GM18951 (cell line): ENCODE measurements around the gene FHIT.

Experiments
- POLR2A ChIP-seq: IDR thresholded peaks from 4 replicates; pipeline ENCODE4 v1.6.1; 2011; ENCODE audit warnings: mild to moderate bottlenecking; ENCODE audit not compliant: insufficient read length, insufficient read depth; ENCODE audit errors: extremely low read depth
- in situ Hi-C: fragments of 300-500 bp; cut with MboI; formaldehyde crosslinking; loops from one replicate; pipeline ENCODE4 v1.12.0; 2022; ENCODE audit warnings: low sequenced_read_pairs, mixed read lengths, inconsistent platforms; ENCODE audit not compliant: unreplicated experiment

Gene FHIT

GRCh38 chr3:60053526-60054265 is 1197.6 kb downstream of the FHIT start:
- in situ Hi-C loops = no loop called here
- no peak for TF ChIP-seq POLR2A

DNA sequence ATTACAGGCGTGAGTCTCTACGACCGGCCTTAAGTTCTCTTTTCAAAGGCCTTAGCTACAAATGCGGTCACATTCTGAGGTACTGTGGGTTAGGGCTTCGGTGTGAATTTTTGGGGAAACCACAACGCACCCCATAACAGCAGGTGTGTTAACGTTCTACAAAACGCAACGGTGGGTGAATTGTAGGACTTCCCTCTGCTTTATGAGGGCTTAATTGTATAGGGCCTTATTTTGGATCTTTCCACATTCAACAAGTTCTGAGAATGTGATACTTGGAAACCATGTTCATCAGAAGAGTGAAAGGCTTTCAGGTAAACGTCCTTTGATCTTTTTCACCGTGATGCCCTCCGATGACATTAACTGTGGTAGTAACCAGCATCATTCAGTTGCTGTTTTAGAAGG is 1202.8 kb downstream of the FHIT start:
- no peak for TF ChIP-seq POLR2A
- in situ Hi-C loops = no loop called here

- no peak for TF ChIP-seq POLR2A
- in situ Hi-C loops = no loop called here
Observed at GRCh38 chr3:60047426-60048200, 1203.6 kb downstream of the FHIT start.

- in situ Hi-C loops = no loop called here
- no peak for TF ChIP-seq POLR2A
Observed at GRCh38 chr3:60046210-60046609, 1205.0 kb downstream of the FHIT start.

DNA sequence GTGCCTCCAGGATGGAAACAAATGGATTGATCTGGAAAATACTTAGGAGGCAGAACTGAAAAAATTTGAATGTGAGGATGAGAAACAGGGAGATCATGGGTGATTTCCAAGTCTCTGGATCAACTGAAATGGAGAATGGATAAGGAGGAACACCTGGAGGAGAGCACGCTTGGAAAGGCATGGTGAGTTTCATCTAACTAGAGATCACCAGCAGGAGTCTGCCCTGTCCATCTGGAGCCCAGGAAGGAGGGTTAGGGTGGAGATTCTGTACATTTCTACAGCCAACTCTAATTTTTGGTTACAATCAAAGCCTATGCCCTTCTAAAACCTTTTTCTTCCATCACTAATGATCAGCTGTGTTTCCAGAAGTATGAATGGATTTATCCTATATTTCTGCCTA is 1205.6 kb downstream of the FHIT start:
- no peak for TF ChIP-seq POLR2A
- in situ Hi-C loops = no loop called here

DNA sequence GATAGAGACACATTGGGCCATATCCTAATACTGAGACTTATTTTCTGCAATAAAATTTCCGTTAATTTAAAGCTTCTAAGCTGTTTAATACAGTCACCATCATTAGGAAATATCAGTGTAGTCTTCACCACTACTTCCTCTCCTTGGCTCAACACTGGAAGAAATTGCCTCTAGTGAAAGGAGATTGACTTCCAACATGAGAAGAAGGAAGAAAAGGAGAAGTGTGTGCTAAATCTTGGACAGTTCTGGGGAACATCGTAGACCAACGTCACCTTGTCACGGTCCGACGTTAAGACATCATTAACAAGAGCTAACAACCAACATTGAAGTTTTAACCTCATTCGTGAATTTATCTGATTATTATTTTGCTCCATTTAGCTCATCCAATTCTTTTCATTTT is 1214.4 kb downstream of the FHIT start:
- in situ Hi-C loops = no loop called here
- TF ChIP-seq POLR2A = no peak

GRCh38 chr3:60033901-60034453 is 1217.3 kb downstream of the FHIT start:
- no peak for TF ChIP-seq POLR2A
- in situ Hi-C loops = no loop called here

DNA sequence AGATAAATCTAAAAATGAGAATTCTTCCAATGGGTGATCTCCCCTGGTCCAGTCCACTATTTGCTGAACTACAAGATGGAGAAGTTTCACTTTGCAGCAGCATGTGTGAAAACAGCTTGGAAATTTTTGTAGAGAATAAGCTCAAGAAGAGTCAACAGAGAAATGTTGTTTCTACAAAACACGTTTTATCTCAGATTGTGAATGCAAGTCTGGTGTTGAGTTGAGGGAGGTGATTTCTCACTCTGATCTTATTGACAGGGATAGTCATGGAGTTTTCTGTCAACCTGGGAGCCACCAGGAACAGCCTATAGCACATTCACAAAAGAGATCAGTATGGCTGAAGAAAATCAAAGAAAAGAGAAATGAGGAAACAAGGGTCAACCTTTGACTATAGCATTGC is 1220.3 kb downstream of the FHIT start:
- TF ChIP-seq POLR2A = no peak
- in situ Hi-C loops = no loop called here

DNA sequence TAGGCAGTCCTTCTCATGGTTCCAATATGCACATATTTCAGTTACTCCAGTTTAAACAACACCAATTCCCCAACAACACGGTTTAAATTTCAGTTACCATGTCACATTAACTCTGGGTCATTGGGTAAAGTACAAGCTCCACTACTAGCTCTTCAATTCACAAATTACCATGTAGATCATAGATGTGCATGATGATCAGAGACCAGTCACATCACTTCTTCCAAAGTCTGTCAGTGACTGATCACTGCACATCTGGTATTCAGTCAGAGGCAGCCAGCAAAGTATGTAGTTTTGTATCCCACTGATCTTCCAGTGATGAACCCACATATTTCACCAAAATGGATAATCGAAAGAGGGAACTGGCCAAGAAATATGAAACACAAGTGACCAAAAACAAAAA is 1223.0 kb downstream of the FHIT start:
- in situ Hi-C loops = no loop called here
- no peak for TF ChIP-seq POLR2A

GRCh38 chr3:60027335-60027734 is 1223.9 kb downstream of the FHIT start:
- in situ Hi-C loops = no loop called here

GRCh38 chr3:60025096-60026050 is 1225.9 kb downstream of the FHIT start:
- in situ Hi-C loops = no loop called here
- TF ChIP-seq POLR2A = no peak

More at GRCh38 chr3:60027335-60027734, 1223.9 kb downstream of the FHIT start:
- TF ChIP-seq POLR2A = no peak

- in situ Hi-C loops = no loop called here
- no peak for TF ChIP-seq POLR2A
Observed at GRCh38 chr3:60024400-60024799, 1226.9 kb downstream of the FHIT start.

DNA sequence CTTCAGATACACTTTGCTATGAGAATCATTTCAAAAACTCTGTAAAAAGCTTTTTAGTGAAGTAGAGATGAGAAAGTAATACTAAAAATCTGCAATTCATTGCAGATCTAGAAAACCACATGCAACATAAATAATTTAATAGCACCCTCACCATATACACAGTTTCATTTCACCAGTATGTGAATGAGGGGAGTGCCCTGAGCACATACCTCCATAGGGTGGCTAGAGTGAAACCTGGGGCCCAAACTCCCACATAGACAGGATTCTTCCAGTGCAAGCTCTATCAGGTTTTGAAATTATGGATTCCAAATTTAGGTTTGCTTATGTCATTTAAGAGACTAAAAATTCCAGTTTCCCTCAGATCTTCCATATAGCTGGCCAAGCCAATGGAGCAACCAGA is 1228.1 kb downstream of the FHIT start:
- in situ Hi-C loops = no loop called here
- no peak for TF ChIP-seq POLR2A
